Stimulated activated memory B cell treated with anti-CD40 and anti-IgM and Interleukin-4, amounts not matched to agents 10 μg/mL and 1 μg/mL and 100 μg/mL, for 72 hours (primary cell): ENCODE data around the gene NTM.

Experiments used
- ATAC-seq: fragments of 150-1000 bp; cut with Tn5 transposase; 2 replicates; pipeline ENCODE4 v1.10.0; 2021
- H3K27ac Mint-ChIP-seq: one replicate; pipeline ENCODE4 v1.8.0; 2022; ENCODE audit warnings: mild to moderate bottlenecking, mixed read lengths
- H3K27me3 Mint-ChIP-seq: one replicate; pipeline ENCODE4 v1.8.0; 2022; ENCODE audit warnings: mixed read lengths
- H3K36me3 Mint-ChIP-seq: one replicate; pipeline ENCODE4 v1.8.0; 2022; ENCODE audit warnings: mixed read lengths
- H3K4me1 Mint-ChIP-seq: one replicate; pipeline ENCODE4 v1.8.0; 2022; ENCODE audit warnings: mixed read lengths
- H3K4me3 Mint-ChIP-seq: one replicate; pipeline ENCODE4 v1.8.0; 2022; ENCODE audit warnings: mild to moderate bottlenecking, moderate library complexity, mixed read lengths
- H3K9me3 Mint-ChIP-seq: one replicate; pipeline ENCODE4 v1.8.0; 2022; ENCODE audit warnings: mixed read lengths

NTM gene

GRCh38 chr11:131614631-131615030, 244.2 kb downstream of the NTM start:
- Mint-ChIP-seq H3K27me3 (peaks cover 9% of the 10 kb centered on the region), H3K9me3 (no peaks in the 10 kb centered on the region), H3K4me1 (no peaks in the 10 kb centered on the region), H3K36me3 (no peaks in the 10 kb centered on the region), H3K4me3 (no peak overlapping the region), H3K27ac (no peak overlapping the region)
- no peak for ATAC-seq

- no peaks in the 10 kb centered on the region for H3K36me3 Mint-ChIP-seq
- H3K27ac Mint-ChIP-seq: no peak overlapping the region
- H3K4me3 Mint-ChIP-seq: no peak overlapping the region
- no peaks in the 10 kb centered on the region for H3K9me3 Mint-ChIP-seq
- no peak for ATAC-seq
- no peaks in the 10 kb centered on the region for H3K4me1 Mint-ChIP-seq
- H3K27me3 Mint-ChIP-seq: peaks cover 4% of the 10 kb centered on the region
Measured at GRCh38 chr11:131615611-131616010, 245.2 kb downstream of the NTM start.

- no peak overlapping the region for H3K27ac Mint-ChIP-seq
Measured at GRCh38 chr11:131616481-131617140, 246.2 kb downstream of the NTM start.

DNA sequence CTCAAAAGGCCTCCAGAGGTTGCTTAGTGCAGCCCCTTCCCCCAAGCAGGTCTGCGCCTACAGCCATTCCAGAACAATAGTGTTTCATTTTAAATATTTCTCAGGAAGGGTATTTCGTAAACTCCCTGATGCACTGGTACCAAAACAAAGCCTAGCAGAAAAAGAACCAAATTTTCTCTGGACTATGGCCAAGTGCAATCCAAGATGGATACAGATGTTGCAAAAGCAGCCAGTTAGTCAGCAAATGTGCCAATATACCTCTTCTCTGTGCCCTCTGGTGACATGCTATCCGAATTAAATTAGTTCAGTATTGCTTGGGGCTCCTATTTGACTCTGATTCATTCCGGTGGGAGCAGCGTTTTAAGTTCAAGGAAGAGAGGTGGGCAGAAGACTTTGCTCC, 247.8 kb downstream of the NTM start:
- H3K36me3 Mint-ChIP-seq: no peaks in the 10 kb centered on the region
- no peak overlapping the region for H3K4me3 Mint-ChIP-seq

More at GRCh38 chr11:131616481-131617140, 246.2 kb downstream of the NTM start:
- Mint-ChIP-seq H3K36me3 (no peaks in the 10 kb centered on the region), H3K9me3 (no peaks in the 10 kb centered on the region), H3K4me1 (no peaks in the 10 kb centered on the region), H3K27me3 (no peaks in the 10 kb centered on the region), H3K4me3 (no peak overlapping the region)
- no peak for ATAC-seq

GRCh38 chr11:131622193-131622592, 251.8 kb downstream of the NTM start:
- no peak for ATAC-seq
- H3K27ac Mint-ChIP-seq: no peak overlapping the region
- peaks cover 4% of the 10 kb centered on the region for H3K4me1 Mint-ChIP-seq
- no peak overlapping the region for H3K4me3 Mint-ChIP-seq
- H3K36me3 Mint-ChIP-seq: no peaks in the 10 kb centered on the region
- H3K9me3 Mint-ChIP-seq: peaks cover 2% of the 10 kb centered on the region
- no peaks in the 10 kb centered on the region for H3K27me3 Mint-ChIP-seq

More for the DNA sequence above, 247.8 kb downstream of the NTM start:
- Mint-ChIP-seq H3K27ac (no peak overlapping the region), H3K9me3 (no peaks in the 10 kb centered on the region), H3K27me3 (no peaks in the 10 kb centered on the region), H3K4me1 (no peaks in the 10 kb centered on the region)
- no peak for ATAC-seq

DNA sequence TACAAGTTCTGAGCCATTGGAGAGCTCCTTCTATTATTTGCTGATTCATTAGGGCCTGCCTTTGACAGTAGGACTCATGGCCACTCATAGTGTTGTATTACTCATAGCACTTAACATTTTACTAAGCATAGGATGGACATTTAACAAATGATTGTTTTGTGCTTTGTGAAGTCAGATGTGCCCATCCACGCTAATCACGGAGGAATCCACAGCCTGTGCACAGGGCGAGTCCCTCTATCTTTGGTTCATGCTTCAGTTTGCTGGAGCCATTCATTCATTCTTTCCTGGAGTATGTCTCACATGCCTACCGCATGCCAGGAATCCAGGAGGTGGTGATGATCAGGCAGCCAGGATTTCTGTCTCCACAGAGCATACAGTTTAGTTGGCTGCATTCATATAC, 254.1 kb downstream of the NTM start:
- no peak overlapping the region for H3K27ac Mint-ChIP-seq
- no peaks in the 10 kb centered on the region for H3K36me3 Mint-ChIP-seq
- H3K4me3 Mint-ChIP-seq: no peak overlapping the region
- H3K9me3 Mint-ChIP-seq: peaks cover 2% of the 10 kb centered on the region
- H3K27me3 Mint-ChIP-seq: no peaks in the 10 kb centered on the region
- no peak for ATAC-seq
- peaks cover 4% of the 10 kb centered on the region for H3K4me1 Mint-ChIP-seq

DNA sequence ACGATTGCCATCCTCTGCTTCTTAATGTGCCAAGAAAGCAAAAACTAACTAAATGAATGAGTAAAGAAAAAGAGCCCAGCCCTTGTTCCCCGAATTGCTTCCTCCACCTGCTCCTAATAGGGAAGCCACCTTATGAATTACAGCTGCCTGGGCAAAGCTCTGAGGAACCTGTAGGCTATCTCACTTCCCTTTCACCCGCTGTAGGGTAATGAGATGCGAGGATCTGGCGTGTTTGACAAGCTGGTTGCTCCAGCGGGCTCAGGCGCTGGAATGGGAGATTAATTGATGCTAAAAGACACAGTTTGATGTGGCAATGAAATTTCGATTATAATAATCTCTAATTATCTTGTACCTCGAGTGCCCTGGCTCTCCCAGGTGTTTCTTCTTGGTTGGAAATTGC, 256.4 kb downstream of the NTM start:
- no peak overlapping the region for H3K27ac Mint-ChIP-seq
- no peak for ATAC-seq
- H3K4me3 Mint-ChIP-seq: no peak overlapping the region
- peaks cover 4% of the 10 kb centered on the region for H3K4me1 Mint-ChIP-seq
- H3K36me3 Mint-ChIP-seq: no peaks in the 10 kb centered on the region
- H3K27me3 Mint-ChIP-seq: no peaks in the 10 kb centered on the region
- H3K9me3 Mint-ChIP-seq: peaks cover 2% of the 10 kb centered on the region

DNA sequence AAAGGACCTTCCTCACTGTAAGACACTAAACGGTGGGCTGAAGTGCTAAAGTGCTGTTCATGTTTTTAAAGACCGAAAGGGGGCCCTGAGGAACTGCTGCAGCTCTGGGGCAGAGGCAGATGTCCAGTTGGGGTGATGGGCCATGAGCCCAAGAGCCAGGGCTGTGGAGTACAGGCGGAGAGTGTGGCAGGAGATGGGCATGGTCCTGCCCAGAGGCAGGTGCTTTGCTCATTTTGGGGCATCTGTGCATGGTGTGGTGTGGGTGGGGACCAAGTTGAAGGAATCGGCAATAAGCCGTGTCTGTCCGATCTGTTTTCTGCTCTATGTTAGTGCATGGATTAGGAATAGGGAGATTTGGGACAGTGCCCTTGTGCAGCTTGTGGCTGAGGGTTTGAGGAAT, 258.3 kb downstream of the NTM start:
- H3K27me3 Mint-ChIP-seq: no peaks in the 10 kb centered on the region
- peaks cover 10% of the 10 kb centered on the region for H3K9me3 Mint-ChIP-seq
- no peak overlapping the region for H3K4me3 Mint-ChIP-seq
- no peak for ATAC-seq
- H3K27ac Mint-ChIP-seq: no peak overlapping the region
- peaks cover 4% of the 10 kb centered on the region for H3K36me3 Mint-ChIP-seq
- H3K4me1 Mint-ChIP-seq: peaks cover 4% of the 10 kb centered on the region

DNA sequence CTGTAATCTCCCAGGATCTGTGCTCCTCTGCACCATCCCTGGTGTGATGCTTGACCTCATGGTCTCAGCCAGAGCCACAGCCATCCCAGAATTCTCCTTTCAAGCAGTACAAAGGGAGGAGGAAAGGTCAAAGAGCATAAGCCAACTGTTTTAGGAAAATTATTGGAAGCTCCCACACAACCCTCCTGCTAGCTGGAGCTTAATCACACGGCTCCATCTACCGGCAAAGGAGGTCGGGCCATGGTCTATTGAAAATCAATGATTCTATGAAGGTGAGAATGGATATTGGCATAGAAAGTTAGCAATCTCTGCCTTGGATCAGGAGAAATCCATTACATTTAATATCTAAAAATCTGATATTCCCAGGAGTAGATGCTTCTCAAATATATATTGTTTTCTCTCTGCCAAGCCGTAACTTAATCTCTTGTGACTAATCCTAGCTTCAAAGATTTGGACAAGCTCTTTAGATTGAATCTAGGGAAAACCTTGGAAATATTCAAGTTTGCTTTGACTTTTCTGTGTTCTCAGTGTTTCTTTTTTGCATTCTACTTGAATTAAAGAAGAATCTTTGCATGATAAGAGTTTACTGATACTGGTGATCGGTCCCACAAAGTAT, 259.6 kb downstream of the NTM start:
- H3K9me3 Mint-ChIP-seq: peaks cover 11% of the 10 kb centered on the region
- no peaks in the 10 kb centered on the region for H3K27me3 Mint-ChIP-seq
- no peak overlapping the region for H3K4me3 Mint-ChIP-seq
- H3K4me1 Mint-ChIP-seq: peaks cover 4% of the 10 kb centered on the region
- no peak overlapping the region for H3K27ac Mint-ChIP-seq
- peaks cover 6% of the 10 kb centered on the region for H3K36me3 Mint-ChIP-seq
- ATAC-seq: no peak

GRCh38 chr11:131632971-131633370, 262.6 kb downstream of the NTM start:
- Mint-ChIP-seq H3K4me1 (no peaks in the 10 kb centered on the region), H3K27me3 (no peaks in the 10 kb centered on the region), H3K4me3 (no peak overlapping the region), H3K36me3 (peaks cover 6% of the 10 kb centered on the region), H3K27ac (no peak overlapping the region), H3K9me3 (peaks cover 9% of the 10 kb centered on the region)
- ATAC-seq: no peak

DNA sequence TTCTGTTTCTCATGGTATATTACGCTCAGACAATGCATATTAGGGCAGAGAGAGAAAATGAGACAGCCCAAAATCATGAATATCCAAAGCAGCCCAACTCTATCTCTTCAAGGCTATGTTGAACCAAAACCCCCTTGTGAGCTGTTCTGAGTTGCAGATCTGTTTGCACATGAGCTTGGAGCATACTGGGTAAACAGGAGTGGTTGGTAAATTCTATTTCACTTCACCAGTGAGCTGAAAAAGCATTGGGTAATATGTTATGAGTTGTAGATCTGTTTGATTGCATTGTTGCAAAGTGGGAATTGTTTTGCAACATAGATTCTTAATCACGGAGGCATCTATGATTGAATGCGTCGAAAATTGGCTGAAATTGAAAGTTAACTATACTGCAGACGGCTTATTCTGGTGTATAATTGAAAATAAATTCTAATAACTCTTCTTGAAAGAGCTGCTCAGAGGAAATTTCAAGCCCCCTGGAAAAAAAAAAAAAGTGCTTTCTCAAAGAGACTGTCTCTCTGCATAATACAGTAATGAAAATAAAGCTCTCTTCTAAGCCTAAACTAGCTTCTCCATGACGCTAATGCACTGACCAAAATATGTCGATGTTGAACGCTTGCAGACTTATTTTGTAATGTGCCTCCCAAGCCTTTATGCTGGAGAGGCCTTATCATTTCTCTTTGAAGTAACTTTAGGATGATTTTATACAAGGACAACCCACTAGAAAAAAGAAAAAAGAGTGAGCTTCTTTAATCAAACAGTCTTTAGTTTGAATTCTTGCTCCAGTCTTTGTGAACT, 263.7 kb downstream of the NTM start:
- H3K4me1 Mint-ChIP-seq: no peaks in the 10 kb centered on the region
- H3K36me3 Mint-ChIP-seq: peaks cover 6% of the 10 kb centered on the region
- no peaks in the 10 kb centered on the region for H3K27me3 Mint-ChIP-seq
- H3K9me3 Mint-ChIP-seq: peaks cover 9% of the 10 kb centered on the region
- H3K4me3 Mint-ChIP-seq: no peak overlapping the region
- no peak overlapping the region for H3K27ac Mint-ChIP-seq
- no peak for ATAC-seq

DNA sequence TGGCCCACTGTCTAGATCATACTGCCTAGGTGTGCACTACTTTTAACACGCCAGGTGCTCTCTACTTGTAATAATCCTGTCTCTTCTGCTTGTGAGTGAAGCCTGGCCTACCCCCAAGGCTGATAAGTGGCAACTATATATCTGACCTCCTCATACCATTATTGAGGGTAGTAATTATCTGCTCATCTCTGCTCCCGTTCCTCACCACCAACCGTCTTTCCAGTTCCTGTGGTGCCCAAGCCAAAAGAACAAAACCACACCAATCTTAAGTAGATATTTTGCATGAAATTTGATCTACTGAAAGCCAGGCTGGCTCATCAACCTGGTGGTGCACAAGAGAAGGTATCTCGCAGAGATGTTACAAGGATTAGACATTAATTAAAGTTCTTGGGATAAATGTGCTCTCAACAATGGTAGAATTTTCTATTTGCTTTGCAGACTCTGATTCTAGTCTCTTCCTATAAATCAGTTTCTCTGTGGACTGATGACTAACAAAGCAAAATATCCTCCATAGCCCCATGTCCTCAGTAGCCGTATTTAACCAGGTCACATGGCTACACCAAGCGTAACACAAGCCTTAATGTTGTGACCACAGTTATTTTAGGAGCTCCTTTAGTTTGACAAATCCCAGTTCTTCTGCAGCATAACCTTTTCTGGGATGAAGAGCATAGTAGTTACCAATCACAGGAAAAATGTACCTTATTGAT, 267.2 kb downstream of the NTM start:
- H3K9me3 Mint-ChIP-seq: peaks cover 6% of the 10 kb centered on the region
- H3K27me3 Mint-ChIP-seq: no peaks in the 10 kb centered on the region
- peaks cover 6% of the 10 kb centered on the region for H3K36me3 Mint-ChIP-seq
- no peak overlapping the region for H3K27ac Mint-ChIP-seq
- no peaks in the 10 kb centered on the region for H3K4me1 Mint-ChIP-seq
- H3K4me3 Mint-ChIP-seq: no peak overlapping the region
- ATAC-seq: no peak

DNA sequence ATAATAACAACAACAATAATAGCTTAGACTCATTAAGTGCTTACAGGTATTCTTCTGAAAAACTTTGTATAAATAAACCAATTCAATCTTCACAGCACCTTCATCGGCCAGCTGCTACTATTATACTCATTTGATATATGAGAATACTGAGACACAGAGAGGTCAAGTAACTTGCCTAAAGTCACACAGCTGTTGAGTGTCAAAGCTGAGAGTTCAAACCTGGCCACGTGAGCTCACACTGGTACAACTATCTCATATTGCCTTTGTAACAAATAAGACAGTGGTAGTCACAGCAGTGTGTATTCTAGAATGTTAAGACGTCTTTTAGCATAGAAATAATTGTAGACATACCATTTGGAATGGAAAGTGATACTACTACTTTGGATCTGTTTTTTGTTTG, 268.5 kb downstream of the NTM start:
- Mint-ChIP-seq H3K27ac (no peak overlapping the region), H3K36me3 (peaks cover under 1% of the 10 kb centered on the region), H3K4me1 (no peaks in the 10 kb centered on the region), H3K9me3 (peaks cover 3% of the 10 kb centered on the region), H3K27me3 (no peaks in the 10 kb centered on the region), H3K4me3 (no peak overlapping the region)
- no peak for ATAC-seq

DNA sequence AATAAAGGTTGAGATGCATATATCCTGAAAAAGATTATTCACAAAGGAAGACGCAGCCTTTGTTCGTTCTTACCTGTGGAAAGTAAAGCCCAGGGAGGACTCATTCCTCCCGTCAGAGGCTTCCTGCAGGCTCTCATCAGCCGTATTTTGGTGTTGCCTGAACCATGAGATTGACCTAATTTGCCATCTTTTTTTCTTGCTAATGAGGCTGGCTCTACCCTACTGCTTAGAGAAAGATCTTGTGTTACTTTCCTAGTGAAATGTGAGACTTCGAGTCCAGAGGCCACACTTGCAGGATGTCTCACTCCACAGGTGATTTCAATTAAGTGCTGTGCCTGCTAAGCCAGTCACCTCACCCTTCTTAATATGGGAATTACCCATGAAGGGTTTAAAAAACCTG, 269.9 kb downstream of the NTM start:
- Mint-ChIP-seq H3K27me3 (no peaks in the 10 kb centered on the region), H3K4me1 (no peaks in the 10 kb centered on the region), H3K27ac (no peak overlapping the region), H3K9me3 (peaks cover 3% of the 10 kb centered on the region), H3K36me3 (no peaks in the 10 kb centered on the region), H3K4me3 (no peak overlapping the region)
- ATAC-seq: no peak

DNA sequence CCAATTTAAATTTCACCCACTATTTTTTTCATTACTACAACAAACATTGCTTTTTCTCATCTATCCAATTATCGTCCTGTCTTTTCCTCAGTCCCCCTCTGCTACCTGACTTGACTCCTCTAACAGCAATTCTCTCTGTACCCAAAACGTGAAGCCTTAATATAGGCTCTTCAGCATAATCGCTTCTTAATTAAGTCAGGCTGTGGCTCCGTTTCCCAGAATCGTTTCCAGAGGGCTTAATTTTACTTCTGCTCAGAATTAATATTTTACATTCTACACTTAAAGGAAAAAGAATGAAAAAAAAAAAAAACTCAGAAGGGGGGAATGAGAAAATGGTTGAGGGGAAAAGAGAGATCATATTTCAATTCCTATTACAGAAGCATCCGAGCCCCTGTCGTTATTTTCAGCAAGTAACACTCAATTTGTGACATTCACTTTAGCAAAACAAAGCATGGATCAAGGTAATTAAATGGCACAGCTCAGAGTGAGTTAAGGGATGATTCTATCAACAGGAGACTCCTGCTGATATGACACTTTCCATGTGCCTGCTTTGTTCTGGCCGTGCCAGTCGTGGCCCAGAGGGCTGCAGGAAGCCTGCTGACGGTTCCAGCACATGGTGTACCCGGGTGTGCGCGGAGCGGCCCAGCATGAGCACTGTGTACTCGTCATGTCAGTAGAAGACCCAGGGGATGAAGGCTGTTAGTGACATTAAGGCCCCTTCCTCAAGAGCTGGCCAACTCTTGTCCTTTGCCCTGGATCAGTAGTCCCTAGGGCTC, 272.5 kb downstream of the NTM start:
- Mint-ChIP-seq H3K27me3 (no peaks in the 10 kb centered on the region), H3K4me1 (no peaks in the 10 kb centered on the region), H3K27ac (no peak overlapping the region), H3K9me3 (peaks cover 4% of the 10 kb centered on the region), H3K36me3 (no peaks in the 10 kb centered on the region), H3K4me3 (no peak overlapping the region)
- no peak for ATAC-seq
